Endothelial cell of umbilical vein (primary cell): ENCODE results near the gene GPR183.

ENCODE experiments used
- EZH2 ChIP-seq: IDR thresholded peaks from 2 replicates; pipeline ENCODE4 v1.6.1; 2012; ENCODE audit warnings: borderline replicate concordance, low read depth, mild to moderate bottlenecking, moderate library complexity, low read length, inconsistent platforms; ENCODE audit not compliant: severe bottlenecking
- FOS ChIP-seq: IDR thresholded peaks from 2 replicates; pipeline ENCODE4 v1.6.1; 2011; ENCODE audit warnings: mild to moderate bottlenecking, low read length, moderate library complexity, borderline replicate concordance; ENCODE audit not compliant: insufficient read depth
- GATA2 ChIP-seq: IDR thresholded peaks from 2 replicates; pipeline ENCODE4 v1.7.0; 2011; ENCODE audit warnings: low read depth, mild to moderate bottlenecking, moderate library complexity, mixed read lengths, low read length; ENCODE audit not compliant: insufficient read length, insufficient read depth
- JUN ChIP-seq: IDR thresholded peaks from 2 replicates; pipeline ENCODE4 v1.6.1; 2011; ENCODE audit warnings: borderline replicate concordance, low read depth; ENCODE audit not compliant: insufficient read length, insufficient read depth
- MYC ChIP-seq: IDR thresholded peaks from one replicate; pipeline ENCODE4 v1.6.1; 2011; ENCODE audit warnings: mild to moderate bottlenecking, low read depth, low read length
- POLR2A ChIP-seq: IDR thresholded peaks from 2 replicates; pipeline ENCODE4 v1.6.1; 2012; ENCODE audit warnings: low read depth, mild to moderate bottlenecking, control low read depth, low read length
- POLR2AphosphoS5 ChIP-seq: IDR thresholded peaks from 2 replicates; pipeline ENCODE4 v1.6.1; 2012; ENCODE audit warnings: low read depth, mild to moderate bottlenecking, control low read depth, low read length, moderate library complexity; ENCODE audit not compliant: insufficient read depth
- TF ChIP-seq, protein P1 (sequence below), 2 donors: IDR thresholded peaks; 1 replicate in 1 of 2; 2 replicates in 1 of 2; pipeline ENCODE4 v1.5.1; 2011; ENCODE audit warnings: low read length in 2 of 2, mild to moderate bottlenecking in 2 of 2, moderate library complexity in 2 of 2, control low read depth in 1 of 2, inconsistent platforms in 1 of 2, low read depth in 1 of 2; ENCODE audit not compliant: insufficient read depth in 1 of 2; ENCODE audit errors: extremely low read depth in 1 of 2
- TF ChIP-seq, protein P2 (sequence below): IDR thresholded peaks from 2 replicates; pipeline ENCODE4 v1.6.1; 2011; ENCODE audit not compliant: insufficient read depth, insufficient read length

DNA sequence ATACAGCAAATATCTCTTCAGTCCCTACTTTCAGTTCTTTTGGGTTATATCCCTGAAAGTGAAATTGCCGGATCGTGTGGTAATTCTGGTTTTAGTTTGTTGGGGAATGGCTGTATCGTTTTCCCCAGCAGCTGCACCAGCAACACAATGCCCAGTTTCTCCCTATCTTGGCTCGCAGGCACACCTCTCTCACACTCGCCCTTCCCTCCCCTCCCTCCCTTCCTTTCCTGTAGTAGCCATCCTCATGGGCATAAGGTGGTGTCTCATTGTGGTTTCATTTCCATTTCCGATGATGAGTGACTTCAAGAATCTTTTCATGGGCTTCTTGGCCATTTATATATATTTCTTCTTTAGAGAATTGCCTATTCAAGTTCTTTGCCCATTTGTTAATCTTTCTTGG, 40.4 kb downstream of the GPR183 start:
- TF ChIP-seq, protein P1, sequence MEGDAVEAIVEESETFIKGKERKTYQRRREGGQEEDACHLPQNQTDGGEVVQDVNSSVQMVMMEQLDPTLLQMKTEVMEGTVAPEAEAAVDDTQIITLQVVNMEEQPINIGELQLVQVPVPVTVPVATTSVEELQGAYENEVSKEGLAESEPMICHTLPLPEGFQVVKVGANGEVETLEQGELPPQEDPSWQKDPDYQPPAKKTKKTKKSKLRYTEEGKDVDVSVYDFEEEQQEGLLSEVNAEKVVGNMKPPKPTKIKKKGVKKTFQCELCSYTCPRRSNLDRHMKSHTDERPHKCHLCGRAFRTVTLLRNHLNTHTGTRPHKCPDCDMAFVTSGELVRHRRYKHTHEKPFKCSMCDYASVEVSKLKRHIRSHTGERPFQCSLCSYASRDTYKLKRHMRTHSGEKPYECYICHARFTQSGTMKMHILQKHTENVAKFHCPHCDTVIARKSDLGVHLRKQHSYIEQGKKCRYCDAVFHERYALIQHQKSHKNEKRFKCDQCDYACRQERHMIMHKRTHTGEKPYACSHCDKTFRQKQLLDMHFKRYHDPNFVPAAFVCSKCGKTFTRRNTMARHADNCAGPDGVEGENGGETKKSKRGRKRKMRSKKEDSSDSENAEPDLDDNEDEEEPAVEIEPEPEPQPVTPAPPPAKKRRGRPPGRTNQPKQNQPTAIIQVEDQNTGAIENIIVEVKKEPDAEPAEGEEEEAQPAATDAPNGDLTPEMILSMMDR (IDR thresholded peaks at IDR 0.05; ENCODE audit: extremely low read depth in 1 of 2, insufficient read depth in 1 of 2, low read depth in 1 of 2, low read length in 2 of 2) = no peak
- TF ChIP-seq, protein P2, sequence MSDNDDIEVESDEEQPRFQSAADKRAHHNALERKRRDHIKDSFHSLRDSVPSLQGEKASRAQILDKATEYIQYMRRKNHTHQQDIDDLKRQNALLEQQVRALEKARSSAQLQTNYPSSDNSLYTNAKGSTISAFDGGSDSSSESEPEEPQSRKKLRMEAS = no peak
- TF ChIP-seq MYC (no peak), GATA2 (no peak), POLR2A (no peak), POLR2AphosphoS5 (no peak), EZH2 (no peak), JUN (no peak), FOS (no peak)
